ENCODE data around the gene CYBC1.

DNA sequence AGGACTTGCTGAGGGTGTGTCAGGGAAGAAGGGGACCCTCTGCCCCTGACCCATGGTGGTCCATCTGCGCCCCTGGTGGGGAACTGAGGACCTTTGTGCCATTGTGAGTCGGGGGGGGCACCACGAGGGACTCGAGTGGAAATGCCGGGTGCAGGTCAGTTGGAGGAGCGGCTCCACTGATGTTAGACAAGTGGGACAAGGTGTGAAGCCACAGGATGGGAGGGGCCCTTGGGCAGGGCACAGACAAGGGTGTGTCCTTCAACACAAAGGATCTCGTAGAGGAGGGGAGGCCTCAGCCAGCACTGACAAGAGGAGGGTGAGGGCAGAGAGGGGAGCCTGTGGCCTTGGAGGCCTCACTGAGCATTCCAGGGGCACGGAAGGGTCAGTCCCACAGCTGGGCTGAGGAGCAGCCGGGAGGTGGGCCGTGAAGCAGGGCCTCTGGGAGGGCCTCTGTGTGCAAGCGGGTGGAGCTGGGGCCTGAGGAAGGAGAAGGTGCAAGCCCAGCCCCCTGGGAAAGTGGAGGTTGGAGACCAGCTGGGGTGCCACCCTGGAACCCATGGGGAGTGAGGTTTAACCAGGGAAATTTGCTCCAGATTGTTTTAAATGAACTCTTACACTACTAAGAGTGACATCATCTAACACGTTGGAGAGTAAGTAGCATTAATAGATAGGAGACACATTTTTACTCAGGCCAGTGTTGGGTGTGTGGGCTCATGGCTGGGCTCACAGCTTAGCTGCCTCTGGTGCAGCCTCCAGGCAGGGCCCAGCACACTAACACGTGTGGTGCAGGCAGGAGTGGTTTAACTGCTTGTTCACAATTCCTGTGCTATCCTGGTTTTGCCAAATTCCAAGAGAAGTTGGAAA is 35.9 kb upstream of the CYBC1 start:
- TF ChIP-seq, protein P1, sequence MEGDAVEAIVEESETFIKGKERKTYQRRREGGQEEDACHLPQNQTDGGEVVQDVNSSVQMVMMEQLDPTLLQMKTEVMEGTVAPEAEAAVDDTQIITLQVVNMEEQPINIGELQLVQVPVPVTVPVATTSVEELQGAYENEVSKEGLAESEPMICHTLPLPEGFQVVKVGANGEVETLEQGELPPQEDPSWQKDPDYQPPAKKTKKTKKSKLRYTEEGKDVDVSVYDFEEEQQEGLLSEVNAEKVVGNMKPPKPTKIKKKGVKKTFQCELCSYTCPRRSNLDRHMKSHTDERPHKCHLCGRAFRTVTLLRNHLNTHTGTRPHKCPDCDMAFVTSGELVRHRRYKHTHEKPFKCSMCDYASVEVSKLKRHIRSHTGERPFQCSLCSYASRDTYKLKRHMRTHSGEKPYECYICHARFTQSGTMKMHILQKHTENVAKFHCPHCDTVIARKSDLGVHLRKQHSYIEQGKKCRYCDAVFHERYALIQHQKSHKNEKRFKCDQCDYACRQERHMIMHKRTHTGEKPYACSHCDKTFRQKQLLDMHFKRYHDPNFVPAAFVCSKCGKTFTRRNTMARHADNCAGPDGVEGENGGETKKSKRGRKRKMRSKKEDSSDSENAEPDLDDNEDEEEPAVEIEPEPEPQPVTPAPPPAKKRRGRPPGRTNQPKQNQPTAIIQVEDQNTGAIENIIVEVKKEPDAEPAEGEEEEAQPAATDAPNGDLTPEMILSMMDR (IDR thresholded peaks at IDR 0.05; ENCODE audit: control extremely low read depth in 1 of 3, insufficient read depth in 1 of 3, low read depth in 1 of 3, low read length in 3 of 3), result no peak
- TF ChIP-seq EZH2 (IDR thresholded peaks at IDR 0.05; ENCODE audit: low read depth, low read length, severe bottlenecking), result no peak
- no peak for TF ChIP-seq POLR2A (IDR thresholded peaks at IDR 0.05; ENCODE audit: control extremely low read depth in 1 of 2, low read depth in 2 of 2, low read length in 2 of 2)
- TF ChIP-seq, protein P2, sequence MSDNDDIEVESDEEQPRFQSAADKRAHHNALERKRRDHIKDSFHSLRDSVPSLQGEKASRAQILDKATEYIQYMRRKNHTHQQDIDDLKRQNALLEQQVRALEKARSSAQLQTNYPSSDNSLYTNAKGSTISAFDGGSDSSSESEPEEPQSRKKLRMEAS (IDR thresholded peaks at IDR 0.05), result no peak
- TF ChIP-seq TAF1 (IDR thresholded peaks at IDR 0.05; ENCODE audit: low read depth, low read length), result no peak
- no peak for TF ChIP-seq YY1 (IDR thresholded peaks at IDR 0.05; ENCODE audit: low read depth, low read length)
- TF ChIP-seq EP300 (IDR thresholded peaks at IDR 0.05; ENCODE audit: borderline replicate concordance in 1 of 2, low read depth in 2 of 2, low read length in 2 of 2), result no peak
- TF ChIP-seq POLR2AphosphoS5 (IDR thresholded peaks at IDR 0.05; ENCODE audit: low read depth, low read length), result no peak
- no peak for TF ChIP-seq SRF (IDR thresholded peaks at IDR 0.05; ENCODE audit: low read depth, low read length)
- no peak for TF ChIP-seq GABPA (IDR thresholded peaks at IDR 0.05; ENCODE audit: borderline replicate concordance, insufficient read depth, low read length)

All from H1 (cell line).